Measurements from ENCODE around the gene PLA2G15.
A peak's percentile ranks its signal among the peaks of the same experiment; 100 is the strongest.

Gene PLA2G15

DNA sequence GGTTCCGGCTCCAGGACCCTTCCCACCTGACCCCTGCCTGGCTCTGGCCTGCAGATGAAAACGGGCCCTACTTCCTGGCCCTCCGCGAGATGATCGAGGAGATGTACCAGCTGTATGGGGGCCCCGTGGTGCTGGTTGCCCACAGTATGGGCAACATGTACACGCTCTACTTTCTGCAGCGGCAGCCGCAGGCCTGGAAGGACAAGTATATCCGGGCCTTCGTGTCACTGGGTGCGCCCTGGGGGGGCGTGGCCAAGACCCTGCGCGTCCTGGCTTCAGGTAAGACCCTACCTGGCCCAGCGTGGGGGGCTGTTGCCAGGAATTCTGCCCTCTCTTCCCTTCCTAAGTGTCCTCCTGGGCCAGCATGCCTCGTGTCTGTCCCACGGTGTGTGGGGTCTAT lies 10.5 kb downstream of the PLA2G15 start:
- no peak for DNase-seq

DNA sequence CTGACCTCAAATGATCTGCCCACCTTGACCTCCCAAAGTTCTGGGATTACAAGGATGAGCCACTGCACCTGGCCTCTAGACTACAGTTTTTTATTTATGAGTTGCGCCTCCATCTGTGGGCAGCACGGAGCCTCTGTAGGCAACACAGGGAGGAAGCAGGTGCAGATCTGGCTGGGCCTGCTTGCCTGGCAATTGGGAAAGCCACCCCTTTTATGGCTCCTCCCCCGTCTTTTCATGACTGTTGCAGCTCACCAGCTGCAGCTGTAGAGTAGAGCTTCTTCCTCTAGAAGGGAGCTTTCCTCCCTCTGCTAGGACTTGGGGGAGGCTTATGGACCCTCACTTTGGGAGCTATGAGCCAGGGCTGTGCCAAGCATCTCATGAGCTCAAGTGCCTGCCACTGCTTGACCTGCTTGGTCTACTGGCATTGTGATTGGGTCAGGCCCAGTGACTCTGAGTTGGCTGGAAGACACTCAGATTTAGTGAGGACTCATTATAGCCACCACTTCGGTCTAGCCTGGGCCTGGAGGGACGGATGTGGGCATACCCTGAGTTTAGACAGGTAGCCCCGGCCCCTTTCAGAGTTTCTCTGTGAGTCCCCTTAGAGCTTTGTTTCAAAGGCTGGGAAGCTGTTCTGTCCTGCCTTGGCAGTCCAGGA lies 12.2 kb downstream of the PLA2G15 start:
- no peak for DNase-seq

DNA sequence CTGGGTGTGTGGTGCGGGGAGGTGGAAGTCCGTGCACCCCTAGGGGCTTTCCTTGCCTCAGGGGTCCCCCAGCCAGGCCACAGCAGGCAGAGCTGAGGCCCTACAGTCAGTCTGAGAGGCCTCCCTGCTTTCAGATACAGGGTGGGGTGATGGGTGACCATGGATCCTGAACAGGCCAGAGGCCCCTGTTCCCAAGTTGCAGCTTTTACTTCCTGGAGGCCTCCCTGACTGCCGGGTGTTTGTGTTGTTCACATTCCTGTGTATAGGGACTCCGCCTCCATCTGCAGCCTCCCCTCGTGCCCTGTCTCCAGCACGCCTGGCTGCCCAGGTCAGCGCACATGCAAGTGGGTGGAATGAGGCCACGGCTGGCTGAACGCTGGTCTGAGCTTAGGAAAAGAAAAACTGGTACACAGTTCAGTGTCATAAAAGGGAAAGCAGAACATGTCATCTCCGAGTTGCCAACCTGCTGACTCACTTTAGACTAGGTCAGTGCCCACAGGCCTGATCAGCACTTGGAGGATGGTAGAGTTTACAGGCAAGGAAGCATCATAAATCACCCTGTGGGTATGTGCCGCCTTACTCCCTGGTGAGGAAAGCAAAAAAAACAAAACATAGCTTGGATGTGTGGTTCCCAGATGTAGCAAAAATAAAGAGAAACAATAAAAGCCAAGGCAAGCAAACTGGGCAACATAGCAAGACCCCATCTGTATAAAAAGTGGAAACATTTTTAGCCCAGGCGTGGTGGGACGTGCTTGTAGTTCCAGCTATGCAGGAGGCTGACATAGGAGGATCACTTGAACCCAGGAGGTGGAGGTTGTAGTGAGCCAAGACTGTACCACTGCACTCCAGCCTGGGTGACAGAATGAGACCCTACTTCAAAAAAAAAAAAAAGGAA lies 13.0 kb downstream of the PLA2G15 start:
- DNase-seq = no peak

DNA sequence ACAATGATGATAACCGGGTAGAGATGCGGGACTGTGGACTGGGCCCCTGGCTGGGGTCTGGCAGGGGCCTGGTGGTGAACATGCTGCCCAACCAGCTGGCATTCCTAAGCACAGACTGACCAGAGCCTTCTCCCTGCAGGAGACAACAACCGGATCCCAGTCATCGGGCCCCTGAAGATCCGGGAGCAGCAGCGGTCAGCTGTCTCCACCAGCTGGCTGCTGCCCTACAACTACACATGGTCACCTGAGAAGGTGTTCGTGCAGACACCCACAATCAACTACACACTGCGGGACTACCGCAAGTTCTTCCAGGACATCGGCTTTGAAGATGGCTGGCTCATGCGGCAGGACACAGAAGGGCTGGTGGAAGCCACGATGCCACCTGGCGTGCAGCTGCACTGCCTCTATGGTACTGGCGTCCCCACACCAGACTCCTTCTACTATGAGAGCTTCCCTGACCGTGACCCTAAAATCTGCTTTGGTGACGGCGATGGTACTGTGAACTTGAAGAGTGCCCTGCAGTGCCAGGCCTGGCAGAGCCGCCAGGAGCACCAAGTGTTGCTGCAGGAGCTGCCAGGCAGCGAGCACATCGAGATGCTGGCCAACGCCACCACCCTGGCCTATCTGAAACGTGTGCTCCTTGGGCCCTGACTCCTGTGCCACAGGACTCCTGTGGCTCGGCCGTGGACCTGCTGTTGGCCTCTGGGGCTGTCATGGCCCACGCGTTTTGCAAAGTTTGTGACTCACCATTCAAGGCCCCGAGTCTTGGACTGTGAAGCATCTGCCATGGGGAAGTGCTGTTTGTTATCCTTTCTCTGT lies 14.0 kb downstream of the PLA2G15 start:
- no peak for DNase-seq

DNA sequence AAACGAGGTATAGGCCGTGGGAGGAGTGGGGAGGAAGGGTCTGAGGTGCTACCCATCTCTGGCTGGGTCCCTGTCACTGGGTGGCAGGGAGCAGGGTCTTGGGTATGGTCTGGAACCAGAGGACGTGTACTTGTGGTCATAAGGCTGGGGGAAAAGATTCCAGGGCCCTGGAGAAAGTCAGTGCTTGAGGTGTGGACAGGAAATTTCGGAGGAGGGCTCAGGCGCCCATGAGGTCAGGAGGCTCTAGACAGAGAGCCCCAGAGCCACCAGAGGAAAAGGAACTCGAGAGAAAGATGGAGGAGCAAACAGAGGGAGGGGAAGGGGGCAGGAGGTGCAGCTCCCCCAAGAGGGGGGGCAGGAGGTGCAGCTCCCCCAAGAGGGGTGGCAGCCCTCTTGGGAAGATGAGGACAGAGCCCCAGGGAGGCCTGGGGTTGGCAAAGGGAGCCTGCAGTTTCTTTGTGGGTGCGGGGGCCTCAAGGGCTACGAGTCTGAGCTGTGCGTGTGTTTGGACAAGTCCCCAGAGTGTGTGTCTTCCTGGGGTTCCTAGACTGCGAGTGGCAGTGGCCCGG lies 18.5 kb downstream of the PLA2G15 start:
- DNase-seq = no peak

DNA sequence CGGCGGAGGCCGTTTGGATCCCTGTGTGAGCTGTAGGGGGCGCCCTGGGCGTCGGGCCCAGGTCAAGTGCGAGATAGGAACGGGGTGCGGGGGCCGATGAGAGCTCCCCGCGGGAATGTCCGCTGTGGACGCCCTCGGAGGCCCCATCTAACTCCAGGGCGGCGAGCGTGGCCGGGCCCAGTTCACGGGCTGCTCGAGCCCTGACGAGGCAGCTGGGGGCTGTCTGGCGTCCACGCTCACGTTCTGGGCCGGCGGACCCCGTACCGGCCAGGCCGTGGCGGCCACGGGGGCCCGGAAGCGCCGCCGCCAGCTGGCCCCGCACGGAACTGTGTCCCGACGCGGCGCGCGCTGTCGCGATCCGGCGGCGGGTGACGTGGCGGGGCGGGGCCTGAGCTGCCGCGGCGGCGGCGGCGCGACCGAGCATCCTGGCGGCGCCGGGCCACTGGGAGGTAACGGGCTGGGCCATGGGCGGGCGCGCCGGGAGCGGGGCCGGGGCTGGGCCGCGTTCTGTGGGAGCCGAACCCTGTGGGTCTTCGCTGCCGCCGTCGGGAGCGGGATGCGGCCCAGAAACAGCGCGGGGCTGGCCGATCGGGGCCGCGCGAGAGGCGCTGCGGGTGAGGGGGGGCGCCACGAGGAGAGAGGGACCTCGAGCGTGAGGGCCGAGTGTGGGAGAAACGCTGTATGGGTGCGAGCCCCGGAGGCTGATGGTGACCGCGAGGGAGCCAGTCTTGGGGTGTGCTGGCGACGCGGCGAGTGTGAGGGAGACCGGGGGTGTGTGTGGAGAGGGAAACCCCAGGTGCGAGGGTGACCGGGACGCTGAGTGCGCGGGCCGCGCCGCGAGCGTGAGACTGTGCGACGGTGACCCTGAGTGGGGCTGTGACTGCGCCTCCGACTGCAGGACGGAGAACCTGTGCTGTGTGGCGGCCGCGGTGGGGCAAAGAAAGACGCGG lies 19.2 kb downstream of the PLA2G15 start, which contains the start of gene SLC7A6:
Gene SLC7A6, plus strand, starts transcription at position 399 of the 950 bp plus-strand sequence. CDS start 10,201 bp downstream, outside the sequence.
- DNase-seq = peak; percentile 26

DNA sequence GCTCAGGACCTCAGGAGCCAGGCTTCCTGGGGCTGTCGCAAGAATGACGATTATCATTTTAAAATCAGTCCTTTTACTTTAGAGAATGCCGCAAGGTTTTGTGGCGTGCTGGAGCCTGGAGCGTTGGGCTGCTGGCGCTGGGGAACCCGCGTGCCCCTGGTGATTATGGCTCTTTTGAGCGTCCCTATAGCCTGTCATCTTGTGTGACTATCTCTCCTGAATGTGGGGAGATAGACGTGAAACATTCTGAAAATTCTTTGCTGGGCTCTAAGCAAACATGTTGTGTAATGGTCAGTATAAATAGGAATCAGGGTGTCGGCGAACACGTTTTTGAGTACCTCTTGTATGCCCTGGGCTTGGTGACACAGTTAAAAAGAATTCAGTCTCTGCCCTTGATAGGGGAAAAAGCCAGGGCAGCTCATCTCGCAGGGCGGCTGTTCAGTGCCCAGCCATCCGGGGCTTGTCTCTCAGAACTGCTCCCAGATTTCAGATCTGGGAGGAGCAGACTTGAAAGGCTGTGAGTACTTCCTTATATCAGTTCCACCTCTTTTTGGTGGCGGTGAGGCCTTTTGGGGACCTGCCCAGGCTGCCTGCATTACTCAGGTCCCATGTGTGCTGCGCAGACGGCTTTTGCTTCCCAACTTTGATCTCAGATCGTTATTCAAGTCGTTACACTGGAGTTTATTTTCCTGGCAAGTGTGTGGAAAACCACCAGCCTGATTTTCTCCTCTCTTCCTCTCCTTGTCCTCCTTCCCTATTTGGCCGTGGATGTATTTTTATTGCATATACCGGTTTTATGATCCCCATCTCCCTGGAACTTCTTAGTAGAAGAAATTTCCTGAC lies 20.1 kb downstream of the PLA2G15 start:
- no peak for DNase-seq

DNA sequence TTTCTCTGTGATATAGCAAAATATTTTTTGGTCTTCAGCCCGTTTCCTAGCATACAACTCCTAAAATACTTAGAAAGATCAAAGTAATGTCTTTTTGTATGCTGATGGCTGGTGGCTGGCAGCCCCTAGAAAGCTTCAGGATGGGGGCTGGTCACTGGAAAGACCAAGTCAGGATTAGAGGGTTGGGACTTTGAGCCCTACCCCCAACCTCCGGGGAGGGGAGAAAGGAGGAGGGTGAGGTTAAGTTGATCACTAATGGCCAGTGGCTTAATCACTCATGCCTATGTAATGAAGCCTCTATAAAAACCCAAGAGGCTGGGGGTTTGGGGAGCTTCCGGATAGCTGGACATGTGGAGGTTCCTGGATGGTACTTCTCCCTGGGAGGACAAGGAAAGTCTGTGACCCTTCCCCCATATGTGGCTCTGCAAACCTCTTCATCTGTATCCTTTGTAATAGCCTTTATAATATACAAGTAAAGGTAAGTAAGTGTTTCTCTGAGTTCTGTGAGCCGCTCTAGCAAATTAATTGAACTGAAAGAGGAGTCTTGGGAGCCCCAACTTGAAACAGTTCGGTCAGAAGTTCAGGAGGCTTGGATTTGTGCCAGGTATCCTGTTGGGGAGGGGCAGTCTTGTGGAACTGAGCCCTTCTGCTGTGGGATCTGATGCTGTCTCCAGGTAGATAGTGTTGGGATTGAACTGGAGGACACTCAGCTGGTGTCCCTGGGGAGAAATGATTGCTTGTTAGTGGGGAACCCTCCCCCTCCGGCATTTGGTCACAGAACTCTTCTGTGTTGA lies 22.6 kb downstream of the PLA2G15 start:
- DNase-seq = no peak

DNA sequence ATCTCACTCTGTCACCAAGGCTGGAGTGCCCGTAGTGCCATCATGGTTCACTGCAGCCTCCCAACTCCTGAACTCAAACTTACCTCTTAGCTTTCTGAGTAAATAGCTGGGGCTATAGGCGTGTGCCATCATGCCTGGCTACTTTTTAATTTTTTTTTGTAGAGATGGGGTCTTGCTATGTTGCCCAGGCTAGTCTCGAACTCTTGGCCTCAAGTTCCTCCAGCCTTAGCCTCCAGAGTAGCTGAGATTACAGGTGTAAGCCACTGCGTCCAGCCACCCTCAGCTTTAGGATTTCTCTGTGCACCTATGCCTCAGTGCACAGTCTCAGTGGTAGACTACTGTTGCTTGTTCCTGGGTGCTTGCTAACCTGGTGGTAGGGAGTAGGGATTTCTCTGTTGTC lies 24.6 kb downstream of the PLA2G15 start:
- no peak for DNase-seq

DNA sequence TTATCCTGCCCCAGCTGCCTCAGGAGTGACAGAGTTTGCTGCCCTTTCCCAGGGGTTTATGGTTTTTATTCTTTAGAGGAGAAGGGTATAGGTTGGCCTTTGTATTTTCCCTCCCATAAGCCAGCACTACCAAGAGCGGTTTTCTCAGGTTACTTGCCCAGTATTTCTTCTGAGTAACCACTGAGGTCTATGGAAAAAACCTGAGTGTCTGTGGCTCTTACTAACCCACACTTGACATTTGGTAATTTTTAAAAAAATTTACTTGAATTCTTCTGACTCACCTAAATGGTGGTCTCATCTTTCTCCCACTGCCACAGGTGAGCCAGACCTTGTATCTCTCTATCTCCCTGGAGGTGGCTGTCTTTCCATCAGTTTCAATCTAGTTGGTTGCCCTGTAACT lies 25.2 kb downstream of the PLA2G15 start:
- no peak for DNase-seq

DNA sequence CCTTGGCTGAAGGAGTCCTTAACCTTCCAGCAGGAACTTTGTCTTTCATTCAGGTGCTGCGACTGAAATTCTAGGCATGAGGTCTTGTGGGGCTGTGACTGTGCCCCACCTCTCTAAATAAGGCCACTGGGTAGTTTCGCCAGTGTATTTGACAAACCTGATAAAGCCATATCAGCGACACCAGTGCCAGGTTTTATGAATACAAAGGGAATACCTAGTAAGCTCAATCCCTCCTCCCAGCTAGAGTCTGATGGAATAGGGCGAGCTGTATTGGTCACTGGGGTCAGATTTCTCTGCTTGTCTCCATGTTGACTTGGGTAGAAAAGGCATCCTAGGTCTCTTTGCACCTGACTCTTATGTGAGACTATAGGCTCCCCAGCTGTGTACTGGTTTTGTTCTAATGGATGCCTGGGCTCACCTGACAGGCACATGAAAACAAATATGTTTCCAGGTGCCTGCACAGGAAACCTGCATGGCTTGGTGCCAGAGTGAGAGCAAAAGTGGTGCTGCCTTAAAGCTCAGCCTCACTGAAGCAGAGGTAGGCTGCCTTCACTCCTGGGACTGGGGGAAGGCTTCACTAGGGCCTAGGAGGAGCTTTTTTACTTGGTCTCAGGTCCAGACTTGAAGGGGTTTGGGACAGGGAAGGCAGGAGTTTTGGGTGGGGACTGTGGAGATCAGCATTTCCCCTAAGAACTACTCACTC lies 27.5 kb downstream of the PLA2G15 start:
- DNase-seq = no peak

DNA sequence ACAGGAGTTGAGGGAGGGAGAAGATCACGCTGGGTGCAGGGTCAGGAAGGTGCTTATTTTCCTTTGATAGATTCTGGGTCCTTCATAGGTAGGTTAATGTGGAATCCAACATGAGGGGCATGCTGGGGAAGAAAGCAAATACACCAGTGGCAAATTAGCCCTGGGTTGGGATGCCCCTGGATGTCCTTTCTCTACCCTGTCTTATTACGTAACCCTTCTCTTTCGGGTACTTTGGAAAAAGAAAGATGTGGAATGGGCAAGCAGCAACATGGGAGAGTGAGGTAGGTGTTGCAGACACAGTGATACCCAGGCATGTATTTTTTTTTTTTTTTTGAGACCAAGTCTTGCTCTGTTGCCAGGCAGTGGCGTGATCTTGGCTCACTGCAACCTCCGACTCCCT lies 28.3 kb downstream of the PLA2G15 start:
- no peak for DNase-seq

DNA sequence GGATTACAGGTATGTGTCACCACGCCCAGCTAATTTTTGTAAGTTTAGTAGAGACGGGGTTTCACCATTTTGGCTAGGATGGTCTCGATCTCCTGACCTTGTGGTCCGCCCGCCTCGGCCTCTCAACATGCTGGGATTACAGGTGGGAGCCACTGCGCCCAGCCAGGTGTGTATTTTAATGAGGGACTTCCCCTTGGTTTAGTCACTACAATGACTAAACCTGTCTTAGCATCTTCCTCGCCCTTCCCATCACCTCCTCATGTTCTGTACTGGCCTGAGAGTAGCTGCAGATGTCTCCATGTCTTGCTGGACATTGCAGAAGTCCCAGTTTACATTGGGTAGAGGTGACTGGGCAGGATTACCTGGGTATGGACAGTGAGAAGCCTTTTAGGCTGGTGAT lies 28.7 kb downstream of the PLA2G15 start:
- no peak for DNase-seq

DNA sequence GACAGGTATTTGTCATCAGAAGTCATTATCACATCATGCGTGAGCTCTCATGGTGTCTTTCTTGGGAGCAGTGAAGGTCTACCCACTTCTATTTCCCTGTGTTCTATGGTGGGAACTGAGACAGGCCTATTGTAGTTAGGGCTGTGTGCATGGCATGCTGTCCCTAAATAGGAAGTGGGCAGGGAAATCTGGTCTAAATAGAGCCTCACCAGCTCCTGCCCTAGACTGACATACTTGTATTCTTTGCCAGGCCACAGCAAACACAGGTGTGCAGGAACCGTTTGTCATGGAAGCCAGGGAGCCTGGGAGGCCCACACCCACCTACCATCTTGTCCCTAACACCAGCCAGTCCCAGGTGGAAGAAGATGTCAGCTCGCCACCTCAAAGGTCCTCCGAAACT lies 29.3 kb downstream of the PLA2G15 start:
- DNase-seq = no peak

DNA sequence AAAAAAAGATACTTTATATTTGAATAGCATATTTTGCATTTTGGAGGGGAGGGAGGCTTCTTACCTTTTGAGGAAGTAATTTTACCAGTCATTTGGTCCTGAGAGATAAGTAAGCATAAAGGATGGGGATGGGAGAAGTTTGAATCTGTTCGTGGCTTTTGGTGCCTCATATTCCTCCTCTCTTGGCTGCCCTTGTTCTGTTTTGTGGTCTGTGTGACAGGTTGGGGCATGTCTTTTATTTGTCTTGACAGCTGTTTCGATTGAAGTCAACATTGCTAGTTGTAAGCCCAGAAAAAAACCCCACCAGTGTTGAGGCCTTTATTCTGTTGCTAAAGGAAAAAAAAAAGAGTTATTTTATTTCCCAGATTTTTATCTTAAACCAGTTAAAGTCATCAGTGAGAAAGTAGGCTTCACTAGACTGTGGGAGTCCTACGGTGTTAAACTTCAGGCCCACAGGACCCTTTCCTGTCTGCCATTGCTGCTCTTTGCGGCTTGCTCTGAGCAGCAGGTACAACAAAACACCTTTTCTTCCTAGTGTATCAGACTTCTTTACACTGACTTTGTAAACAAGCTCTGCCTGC lies 30.5 kb downstream of the PLA2G15 start:
- no peak for DNase-seq

DNA sequence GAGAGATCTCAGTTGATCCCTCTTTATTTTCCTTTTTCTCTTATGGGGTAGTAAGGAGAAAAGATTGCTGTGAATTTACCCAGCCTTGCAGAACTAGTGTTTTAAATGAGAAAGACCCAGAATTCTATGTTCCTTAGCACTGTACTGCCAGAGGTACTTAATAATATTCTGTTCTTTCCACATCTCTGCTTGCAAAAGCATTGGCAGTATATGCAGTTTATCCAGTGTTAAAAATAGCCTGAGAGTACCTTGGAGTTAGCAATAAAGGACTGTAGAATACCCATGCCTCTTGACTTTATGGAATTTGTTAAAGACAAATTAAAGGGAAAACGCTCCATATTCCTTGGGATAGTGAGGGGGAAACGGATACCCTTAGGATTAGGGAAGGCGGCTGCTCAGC lies 31.1 kb downstream of the PLA2G15 start:
- DNase-seq = no peak

DNA sequence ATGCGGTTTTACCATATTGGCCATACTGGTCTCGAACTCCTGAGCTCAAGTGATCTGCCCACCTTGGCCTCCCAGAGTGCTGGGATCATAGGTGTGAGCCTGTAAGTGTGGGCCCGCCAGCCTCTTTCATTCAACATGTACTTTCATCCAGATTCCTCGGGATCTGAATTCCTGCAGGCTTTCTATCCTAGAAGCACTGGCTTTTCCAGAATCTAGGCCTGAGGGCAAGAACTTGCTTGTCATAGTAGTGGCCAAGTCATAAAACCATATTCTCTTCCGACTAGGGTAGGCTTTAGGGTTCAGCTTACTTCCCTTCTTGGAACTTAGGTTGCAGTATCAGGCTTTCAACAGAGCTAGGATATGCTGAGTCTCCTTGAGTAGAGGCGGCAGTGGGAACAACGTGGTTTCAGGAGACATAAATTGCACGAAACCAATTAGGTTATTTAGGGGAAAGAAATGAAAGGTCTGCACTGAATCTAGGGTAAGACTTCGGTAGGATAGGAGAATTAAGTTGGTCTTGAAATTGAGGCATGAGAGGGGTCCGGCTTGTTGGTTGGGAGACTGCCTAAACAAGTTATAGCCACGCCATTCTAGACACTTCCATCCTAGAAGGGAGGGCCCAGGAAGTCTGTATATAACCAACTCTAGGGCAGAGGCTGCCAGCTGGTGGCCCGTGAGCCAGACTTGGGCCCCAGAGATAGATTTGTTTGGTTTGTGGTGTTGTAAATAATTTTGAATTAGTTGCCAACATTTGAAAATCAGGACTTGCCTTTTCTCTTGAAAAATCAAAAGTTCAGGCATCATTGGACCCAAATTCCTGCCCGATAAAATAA lies 34.8 kb downstream of the PLA2G15 start:
- no peak for DNase-seq
